GM20000 (cell line): Measurements from ENCODE around the gene SMAD7.
A peak's percentile ranks its signal among the peaks of the same experiment; 100 is the strongest.

Experiments used
- DNase-seq: peaks from one replicate; pipeline ENCODE4 v3.0.0; 2012; ENCODE audit warnings: low spot score
- CTCF ChIP-seq: IDR thresholded peaks from 2 replicates; pipeline ENCODE4 v1.5.1; 2012; ENCODE audit warnings: mild to moderate bottlenecking, control low read depth; ENCODE audit errors: extremely low read depth, missing control alignments

The SMAD7 gene

GRCh38 chr18:48957136-48957535 lies 6.4 kb upstream of the SMAD7 start:
- no peak for DNase-seq
- TF ChIP-seq CTCF = no peak

DNA sequence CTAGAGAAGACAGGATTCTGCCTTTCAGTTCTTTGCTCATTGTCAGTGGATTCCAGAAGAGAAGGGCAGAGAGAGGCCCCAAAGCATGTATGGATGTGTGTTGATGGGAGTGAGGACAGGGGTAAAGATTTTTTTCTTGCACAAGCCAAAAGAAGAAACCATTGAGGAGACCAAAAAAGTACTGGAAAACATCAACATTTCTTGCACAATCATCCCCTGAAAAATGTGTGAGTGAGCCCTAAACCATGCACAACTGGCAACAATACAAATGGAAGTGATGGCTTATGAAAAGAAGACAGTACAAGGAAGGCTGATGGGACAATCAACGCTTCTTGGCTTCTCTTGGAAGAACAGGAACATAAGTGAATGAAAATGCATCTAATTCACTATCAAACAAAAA lies 5.6 kb upstream of the SMAD7 start:
- no peak for TF ChIP-seq CTCF
- no peak for DNase-seq

DNA sequence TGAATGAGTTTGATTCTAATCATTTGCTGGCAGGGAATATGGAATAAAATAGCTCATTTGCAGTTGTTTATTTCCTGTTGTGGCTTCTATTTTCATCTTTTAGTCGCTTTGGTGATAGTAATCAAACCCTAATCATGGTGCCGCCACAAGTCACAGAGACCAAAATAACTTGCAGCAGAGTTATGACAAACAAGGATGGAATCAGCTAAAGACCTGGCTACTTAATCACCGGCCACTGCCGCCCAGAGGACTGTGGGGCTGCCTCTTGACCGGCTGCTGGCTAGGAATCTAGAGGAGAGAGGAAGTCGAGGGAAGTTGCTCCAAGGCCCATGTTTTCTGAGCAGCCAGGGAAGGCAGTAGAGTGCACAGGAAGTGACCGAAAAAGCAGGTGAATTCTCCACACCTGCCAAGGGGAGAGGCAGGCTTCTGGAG lies 5.1 kb upstream of the SMAD7 start:
- no peak for DNase-seq
- no peak for TF ChIP-seq CTCF

GRCh38 chr18:48954886-48955819 lies 4.4 kb upstream of the SMAD7 start:
- no peak for TF ChIP-seq CTCF
- DNase-seq = no peak

- no peak for DNase-seq
- TF ChIP-seq CTCF = no peak
These were observed 2.4 kb upstream of the SMAD7 start for GRCh38 chr18:48953104-48953706.

GRCh38 chr18:48952287-48953103 lies 1.7 kb upstream of the SMAD7 start:
- DNase-seq = peak; percentile 77
- no peak for TF ChIP-seq CTCF
